Measurements from ENCODE around the gene HRH3. TPM values are rescaled to one million over a fixed set of nuclear protein-coding genes. Genes with fewer than 3 reads are reported as not detected.

HRH3 gene
- total RNA-seq, 1 donor from 2014 or later = 0.09 TPM

DNA sequence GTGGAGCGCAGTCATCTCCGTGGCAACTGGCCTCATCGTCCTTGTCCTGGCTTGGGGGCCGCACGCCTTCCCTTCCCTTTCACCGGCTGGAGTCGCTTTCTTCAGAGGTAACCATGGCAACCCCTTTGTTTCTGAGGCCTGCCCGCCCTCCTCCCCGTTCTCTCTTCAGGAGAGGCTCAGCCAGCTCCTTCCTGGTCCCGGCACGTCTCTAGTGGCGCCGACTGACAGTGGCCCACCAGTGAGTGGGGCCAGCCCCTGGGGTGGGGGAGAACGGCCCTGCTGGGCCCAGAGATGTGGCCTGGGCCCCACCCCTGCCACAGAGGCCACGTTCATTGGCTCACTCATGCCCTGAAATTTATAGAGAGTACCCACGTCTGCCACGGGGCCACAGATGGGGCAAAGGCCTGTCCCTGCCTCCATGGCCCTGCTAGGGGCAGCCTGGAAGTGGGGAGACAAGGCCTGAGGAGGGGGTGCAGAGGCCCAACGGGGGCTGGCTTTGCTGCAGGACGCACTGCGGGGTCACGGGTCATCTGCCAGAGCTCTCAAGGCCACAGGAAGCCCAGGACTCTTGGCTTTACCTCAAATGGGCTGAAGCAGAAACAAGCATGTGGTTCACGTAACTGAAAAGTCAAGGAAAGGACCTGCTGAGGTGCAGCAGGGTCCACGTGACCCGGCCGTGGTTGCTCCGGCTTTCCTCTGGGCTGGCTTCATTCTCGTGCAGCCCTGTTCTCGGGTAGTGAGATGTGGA is 16.9 kb upstream of the HRH3 start:
- Histone ChIP-seq H3K9ac (no peak overlapping the region), H3K36me3 (no peaks in the 10 kb centered on the region), H3F3A (ENCODE audit: low read depth) (peaks cover 12% of the 10 kb centered on the region), H3K9me3 (ENCODE audit: low read depth) (no peaks in the 10 kb centered on the region), H3K4me1 (peaks cover 23% of the 10 kb centered on the region), H4K20me1 (ENCODE audit: low read depth) (peaks cover 33% of the 10 kb centered on the region), H2AFZ (replicated peaks) (peak overlapping the region; percentile 39), H3K79me2 (ENCODE audit: low read depth) (peaks cover 33% of the 10 kb centered on the region), H3K4me2 (peak overlapping the region; percentile 79), H3K4me3 (peak overlapping the region; percentile 25), H3K27me3 (no peaks in the 10 kb centered on the region), H3K27ac (no peak overlapping the region)
- Mint-ChIP-seq H3K9me3 (no peaks in the 10 kb centered on the region), H3K4me3 (peak overlapping the region; percentile 86), H3K27me3 (ENCODE audit: insufficient read depth, low read depth) (peaks cover 4% of the 10 kb centered on the region), H3K27ac (peak overlapping the region; percentile 96), H3K36me3 (peaks cover 5% of the 10 kb centered on the region), H3K4me1 (peaks cover 48% of the 10 kb centered on the region)
- TF ChIP-seq EZH2 (IDR thresholded peaks at IDR 0.05) = no peak
- TF ChIP-seq, protein P1, sequence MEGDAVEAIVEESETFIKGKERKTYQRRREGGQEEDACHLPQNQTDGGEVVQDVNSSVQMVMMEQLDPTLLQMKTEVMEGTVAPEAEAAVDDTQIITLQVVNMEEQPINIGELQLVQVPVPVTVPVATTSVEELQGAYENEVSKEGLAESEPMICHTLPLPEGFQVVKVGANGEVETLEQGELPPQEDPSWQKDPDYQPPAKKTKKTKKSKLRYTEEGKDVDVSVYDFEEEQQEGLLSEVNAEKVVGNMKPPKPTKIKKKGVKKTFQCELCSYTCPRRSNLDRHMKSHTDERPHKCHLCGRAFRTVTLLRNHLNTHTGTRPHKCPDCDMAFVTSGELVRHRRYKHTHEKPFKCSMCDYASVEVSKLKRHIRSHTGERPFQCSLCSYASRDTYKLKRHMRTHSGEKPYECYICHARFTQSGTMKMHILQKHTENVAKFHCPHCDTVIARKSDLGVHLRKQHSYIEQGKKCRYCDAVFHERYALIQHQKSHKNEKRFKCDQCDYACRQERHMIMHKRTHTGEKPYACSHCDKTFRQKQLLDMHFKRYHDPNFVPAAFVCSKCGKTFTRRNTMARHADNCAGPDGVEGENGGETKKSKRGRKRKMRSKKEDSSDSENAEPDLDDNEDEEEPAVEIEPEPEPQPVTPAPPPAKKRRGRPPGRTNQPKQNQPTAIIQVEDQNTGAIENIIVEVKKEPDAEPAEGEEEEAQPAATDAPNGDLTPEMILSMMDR (IDR thresholded peaks at IDR 0.05) = no peak
- no peak for TF ChIP-seq EZH2phosphoT487 (IDR thresholded peaks at IDR 0.05)
- peak; percentile 97 for DNase-seq (ENCODE audit: low spot score)

DNA sequence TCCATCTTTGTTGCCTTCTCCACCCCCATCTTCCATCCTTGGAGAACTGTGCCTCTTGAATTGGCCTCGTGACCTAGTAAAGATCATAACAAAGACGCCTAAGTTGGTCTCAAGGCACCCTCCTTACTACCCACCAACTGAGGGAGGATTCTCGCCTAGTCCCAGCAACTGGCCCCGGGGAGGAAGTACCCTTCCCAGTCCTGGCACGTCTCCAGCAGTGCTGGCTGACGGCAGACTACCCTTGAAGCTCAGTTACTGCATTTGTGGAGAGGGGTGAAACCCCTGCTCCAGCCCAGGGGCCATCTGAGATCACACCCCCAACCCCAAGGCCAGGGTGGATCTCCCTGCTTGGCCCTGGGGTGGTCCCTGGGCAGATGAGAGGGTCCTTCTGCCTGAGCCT is 16.1 kb upstream of the HRH3 start:
- Mint-ChIP-seq H3K36me3 (no peaks in the 10 kb centered on the region), H3K4me3 (peak overlapping the region; percentile 86), H3K9me3 (no peaks in the 10 kb centered on the region), H3K27ac (peak overlapping the region; percentile 96), H3K27me3 (ENCODE audit: insufficient read depth, low read depth) (peaks cover 4% of the 10 kb centered on the region), H3K4me1 (peaks cover 48% of the 10 kb centered on the region)
- Histone ChIP-seq H3K4me1 (peaks cover 23% of the 10 kb centered on the region), H3F3A (ENCODE audit: low read depth) (peaks cover 12% of the 10 kb centered on the region), H3K27me3 (no peaks in the 10 kb centered on the region), H2AFZ (replicated peaks) (peak overlapping the region; percentile 39), H3K4me2 (peak overlapping the region; percentile 79), H3K4me3 (no peak overlapping the region), H3K9ac (no peak overlapping the region), H3K27ac (no peak overlapping the region), H4K20me1 (ENCODE audit: low read depth) (peaks cover 26% of the 10 kb centered on the region), H3K36me3 (no peaks in the 10 kb centered on the region), H3K9me3 (ENCODE audit: low read depth) (no peaks in the 10 kb centered on the region), H3K79me2 (ENCODE audit: low read depth) (peaks cover 26% of the 10 kb centered on the region)
- DNase-seq (ENCODE audit: low spot score) = no peak
- TF ChIP-seq EZH2 (IDR thresholded peaks at IDR 0.05) = no peak
- no peak for TF ChIP-seq EZH2phosphoT487 (IDR thresholded peaks at IDR 0.05)
- TF ChIP-seq, protein P1 (IDR thresholded peaks at IDR 0.05) = no peak

DNA sequence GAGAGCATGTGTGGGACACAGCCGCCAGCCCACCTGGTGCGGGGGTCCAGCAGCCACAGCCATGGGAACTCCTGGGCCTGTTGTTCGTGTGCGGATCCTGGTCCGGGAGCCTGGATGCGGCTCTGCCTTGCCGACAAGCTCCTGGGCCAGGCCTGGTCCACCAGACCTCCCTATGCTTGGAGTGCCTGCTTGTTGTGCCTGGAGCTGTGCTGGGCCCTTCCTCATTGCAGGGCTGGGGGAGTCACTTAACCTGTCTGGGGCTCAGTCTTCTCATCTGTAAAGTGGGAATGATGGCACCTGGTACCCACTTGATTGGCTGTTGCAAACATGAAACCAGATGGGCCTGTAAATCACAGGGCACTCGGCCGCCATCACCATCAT is 15.7 kb upstream of the HRH3 start:
- no peaks in the 10 kb centered on the region for H3K9me3 Mint-ChIP-seq
- Histone ChIP-seq H3K9me3 (ENCODE audit: low read depth) (no peaks in the 10 kb centered on the region), H3K9ac (no peak overlapping the region), H3F3A (ENCODE audit: low read depth) (peaks cover 12% of the 10 kb centered on the region), H3K4me2 (no peak overlapping the region), H4K20me1 (ENCODE audit: low read depth) (peaks cover 22% of the 10 kb centered on the region), H3K36me3 (no peaks in the 10 kb centered on the region), H3K4me1 (peaks cover 23% of the 10 kb centered on the region), H3K27ac (no peak overlapping the region), H2AFZ (replicated peaks) (no peak overlapping the region), H3K4me3 (no peak overlapping the region), H3K27me3 (no peaks in the 10 kb centered on the region), H3K79me2 (ENCODE audit: low read depth) (peaks cover 22% of the 10 kb centered on the region)
- no peak for DNase-seq (ENCODE audit: low spot score)
- TF ChIP-seq EZH2 (IDR thresholded peaks at IDR 0.05) (no peak), EZH2phosphoT487 (IDR thresholded peaks at IDR 0.05) (no peak)
- TF ChIP-seq, protein P1 (IDR thresholded peaks at IDR 0.05) = no peak
- H3K4me3 Mint-ChIP-seq = peak overlapping the region; percentile 86
- peaks cover 4% of the 10 kb centered on the region for H3K27me3 Mint-ChIP-seq (ENCODE audit: insufficient read depth, low read depth)
- peaks cover 48% of the 10 kb centered on the region for H3K4me1 Mint-ChIP-seq
- peak overlapping the region; percentile 96 for H3K27ac Mint-ChIP-seq
- H3K36me3 Mint-ChIP-seq = no peaks in the 10 kb centered on the region
